Memory B cell (primary cell): Measurements from ENCODE around the gene FOLR1.
"Not testable (repeated sequence)": the region's sequence is repeated elsewhere in the genome, so short reads cannot be mapped to it uniquely, and the experiment has no call there.

ENCODE experiments used
- ATAC-seq: fragments of 150-1000 bp; cut with Tn5 transposase; 2 replicates; pipeline ENCODE4 v1.10.0; 2021; ENCODE audit warnings: low read depth, mild to moderate bottlenecking, moderate library complexity
- DNase-seq, 2 donors: peaks; one replicate each; pipeline ENCODE4 v3.0.0; 2022; ENCODE audit warnings: low spot score in 2 of 2
- H3K27ac Mint-ChIP-seq: one replicate; pipeline ENCODE4 v1.8.0; 2022; ENCODE audit warnings: mild to moderate bottlenecking, moderate library complexity, mixed read lengths
- H3K27me3 Mint-ChIP-seq: one replicate; pipeline ENCODE4 v1.8.0; 2022; ENCODE audit warnings: mixed read lengths
- H3K36me3 Mint-ChIP-seq: one replicate; pipeline ENCODE4 v1.8.0; 2022; ENCODE audit warnings: mild to moderate bottlenecking, mixed read lengths
- H3K4me1 Mint-ChIP-seq: one replicate; pipeline ENCODE4 v1.8.0; 2022; ENCODE audit warnings: mixed read lengths
- H3K4me3 Mint-ChIP-seq: one replicate; pipeline ENCODE4 v1.8.0; 2022; ENCODE audit warnings: mild to moderate bottlenecking, moderate library complexity, mixed read lengths
- H3K9me3 Mint-ChIP-seq: one replicate; pipeline ENCODE4 v1.8.0; 2022; ENCODE audit warnings: mixed read lengths

Gene FOLR1

GRCh38 chr11:72191961-72192381 lies at the start of gene FOLR1:
FOLR1 (plus strand) TSS chr11:72192140; CDS start chr11:72192174, 34 bp downstream.
- Mint-ChIP-seq H3K4me1 (peaks cover 2% of the 10 kb centered on the region), H3K27me3 (no peaks in the 10 kb centered on the region), H3K4me3 (no peak within 1 kb of the TSS), H3K27ac (no peak within 1 kb of the TSS), H3K36me3 (no peaks in the 10 kb centered on the region), H3K9me3 (no peaks in the 10 kb centered on the region)
- no peak for ATAC-seq
- DNase-seq: no peak

- not testable (repeated sequence) for H3K36me3 Mint-ChIP-seq, H3K9me3 Mint-ChIP-seq, DNase-seq, H3K4me1 Mint-ChIP-seq, ATAC-seq, H3K27ac Mint-ChIP-seq, H3K4me3 Mint-ChIP-seq
- H3K27me3 Mint-ChIP-seq: peaks cover 11% of the 10 kb centered on the region
These were observed 49.4 kb upstream of the FOLR1 start for GRCh38 chr11:72142543-72142942.

DNA sequence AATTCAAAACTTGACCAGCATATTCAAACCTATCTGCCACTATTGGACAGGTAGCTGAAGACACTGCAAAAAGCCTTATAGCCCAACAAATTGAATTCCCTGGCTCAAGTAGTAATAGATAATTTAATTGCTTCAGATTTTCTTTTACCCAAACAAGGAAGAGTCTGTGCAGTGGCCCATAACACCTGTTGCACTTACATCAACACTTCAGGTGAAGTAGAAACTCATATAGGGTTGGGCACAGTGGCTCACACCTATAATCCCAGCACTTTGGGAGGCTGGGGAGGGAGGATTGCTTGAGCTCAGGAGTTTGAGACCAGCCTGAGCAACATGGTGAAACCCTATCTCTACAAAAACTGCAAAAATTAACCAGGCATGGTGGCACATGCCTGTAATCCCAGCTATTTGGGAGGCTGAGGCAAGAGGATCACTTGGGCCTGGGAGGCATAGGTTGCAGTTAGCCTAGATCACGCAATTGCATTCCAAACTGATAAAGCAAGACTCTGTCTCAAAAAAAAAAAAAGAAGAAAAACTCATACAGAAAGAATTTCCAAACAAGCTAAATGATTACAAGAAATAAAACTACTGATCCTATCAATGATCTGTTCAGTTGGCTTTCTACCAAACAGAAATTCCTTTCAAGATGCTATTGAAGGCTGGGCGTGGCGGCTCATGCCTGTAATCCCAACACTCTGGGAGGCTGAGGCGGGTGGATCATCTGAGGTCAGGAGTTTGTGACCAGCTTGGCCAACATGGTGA lies 47.0 kb upstream of the FOLR1 start:
- Mint-ChIP-seq H3K4me1 (no peaks in the 10 kb centered on the region), H3K36me3 (no peaks in the 10 kb centered on the region), H3K27me3 (peaks cover 8% of the 10 kb centered on the region), H3K27ac (no peak overlapping the region), H3K9me3 (no peaks in the 10 kb centered on the region), H3K4me3 (no peak overlapping the region)
- ATAC-seq: no peak
- no peak for DNase-seq

GRCh38 chr11:72146625-72147024 lies 45.3 kb upstream of the FOLR1 start:
- Mint-ChIP-seq H3K36me3 (no peaks in the 10 kb centered on the region), H3K4me3 (no peak overlapping the region), H3K9me3 (no peaks in the 10 kb centered on the region), H3K27me3 (peaks cover 2% of the 10 kb centered on the region), H3K27ac (no peak overlapping the region), H3K4me1 (no peaks in the 10 kb centered on the region)
- ATAC-seq: no peak
- DNase-seq: no peak

DNA sequence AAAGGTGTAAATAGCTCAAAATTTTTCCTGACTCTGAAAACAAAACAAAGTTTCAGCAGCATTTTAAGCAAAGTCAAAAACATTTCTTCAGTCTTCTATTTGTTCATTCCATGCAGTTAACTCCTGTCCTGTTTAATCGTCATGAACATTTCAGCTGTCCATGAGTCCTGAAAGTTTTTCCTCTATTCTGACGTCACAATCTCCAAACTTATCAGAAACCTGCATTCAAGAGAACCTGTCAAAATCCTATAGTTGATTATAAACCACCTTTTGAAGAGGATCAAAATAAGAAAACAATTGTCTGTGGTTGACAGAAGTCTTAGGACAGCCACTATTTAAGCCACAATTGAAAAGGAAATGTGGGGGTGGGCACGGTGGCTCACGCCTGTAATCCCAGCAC lies 41.1 kb upstream of the FOLR1 start:
- H3K9me3 Mint-ChIP-seq: no peaks in the 10 kb centered on the region
- DNase-seq (no peak), ATAC-seq (no peak)
- no peaks in the 10 kb centered on the region for H3K36me3 Mint-ChIP-seq
- peaks cover 2% of the 10 kb centered on the region for H3K27me3 Mint-ChIP-seq
- H3K4me3 Mint-ChIP-seq: no peak overlapping the region
- no peaks in the 10 kb centered on the region for H3K4me1 Mint-ChIP-seq
- no peak overlapping the region for H3K27ac Mint-ChIP-seq

GRCh38 chr11:72153874-72154273 lies 38.1 kb upstream of the FOLR1 start:
- ATAC-seq, H3K4me3 Mint-ChIP-seq: not testable (repeated sequence)

GRCh38 chr11:72154816-72155215 lies 37.1 kb upstream of the FOLR1 start:
- no peaks in the 10 kb centered on the region for H3K36me3 Mint-ChIP-seq
- ATAC-seq (no peak), DNase-seq (no peak)
- H3K4me3 Mint-ChIP-seq: no peak overlapping the region
- no peaks in the 10 kb centered on the region for H3K4me1 Mint-ChIP-seq
- H3K9me3 Mint-ChIP-seq: no peaks in the 10 kb centered on the region
- H3K27me3 Mint-ChIP-seq: peaks cover 4% of the 10 kb centered on the region
- no peak overlapping the region for H3K27ac Mint-ChIP-seq

More at GRCh38 chr11:72153874-72154273, 38.1 kb upstream of the FOLR1 start:
- DNase-seq, H3K4me1 Mint-ChIP-seq, H3K9me3 Mint-ChIP-seq, H3K36me3 Mint-ChIP-seq, H3K27me3 Mint-ChIP-seq, H3K27ac Mint-ChIP-seq: not testable (repeated sequence)

DNA sequence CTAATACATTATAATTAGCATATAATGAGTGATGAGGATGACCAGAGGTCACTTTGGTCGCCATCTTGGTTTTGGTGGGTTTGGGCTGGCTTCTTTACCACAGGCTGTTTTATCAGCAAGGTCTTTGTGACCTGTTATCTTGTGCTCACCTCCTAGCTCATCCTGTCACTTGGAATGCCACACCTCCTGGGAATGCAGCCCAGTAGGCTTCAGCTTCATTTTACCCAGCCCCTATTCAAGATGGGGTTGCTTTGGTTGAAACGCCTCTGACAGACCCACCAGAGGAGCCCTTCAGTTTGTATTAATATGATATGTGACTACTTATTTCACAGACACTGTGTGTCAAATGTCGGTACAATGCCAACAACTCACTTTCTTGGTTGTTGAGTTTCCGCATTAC lies 36.2 kb upstream of the FOLR1 start:
- peaks cover 4% of the 10 kb centered on the region for H3K27me3 Mint-ChIP-seq
- H3K9me3 Mint-ChIP-seq: no peaks in the 10 kb centered on the region

GRCh38 chr11:72157131-72157530 lies 34.8 kb upstream of the FOLR1 start:
- Mint-ChIP-seq H3K27me3 (peaks cover 7% of the 10 kb centered on the region), H3K27ac (no peak overlapping the region), H3K9me3 (no peaks in the 10 kb centered on the region), H3K4me1 (no peaks in the 10 kb centered on the region), H3K4me3 (no peak overlapping the region), H3K36me3 (no peaks in the 10 kb centered on the region)
- no peak for ATAC-seq
- no peak for DNase-seq

More for the DNA sequence above, 36.2 kb upstream of the FOLR1 start:
- Mint-ChIP-seq H3K4me1 (no peaks in the 10 kb centered on the region), H3K27ac (no peak overlapping the region), H3K4me3 (no peak overlapping the region), H3K36me3 (no peaks in the 10 kb centered on the region)
- no peak for ATAC-seq
- no peak for DNase-seq

DNA sequence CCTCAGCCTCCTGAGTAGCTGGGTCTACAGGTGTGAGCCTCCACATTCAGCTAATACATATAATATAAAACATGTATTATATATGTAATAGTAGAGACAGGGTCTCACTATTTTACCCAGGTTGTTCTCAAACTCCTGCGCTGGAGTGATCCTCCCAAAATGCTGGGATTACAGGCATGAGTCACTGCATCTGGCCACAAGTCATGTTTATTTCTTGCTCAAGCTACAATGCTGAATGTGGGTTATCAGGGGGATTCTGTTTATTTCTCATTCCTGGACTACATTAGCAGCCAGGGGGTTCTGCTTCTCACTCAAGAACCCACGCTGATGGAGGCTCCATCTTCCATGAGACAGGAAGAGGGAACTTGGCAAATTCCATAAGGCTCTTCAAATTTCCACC lies 31.6 kb upstream of the FOLR1 start:
- DNase-seq: no peak
- no peak overlapping the region for H3K4me3 Mint-ChIP-seq
- H3K27ac Mint-ChIP-seq: no peak overlapping the region
- no peaks in the 10 kb centered on the region for H3K9me3 Mint-ChIP-seq
- H3K4me1 Mint-ChIP-seq: no peaks in the 10 kb centered on the region
- no peaks in the 10 kb centered on the region for H3K36me3 Mint-ChIP-seq
- ATAC-seq: no peak
- H3K27me3 Mint-ChIP-seq: peaks cover 7% of the 10 kb centered on the region

GRCh38 chr11:72162891-72163492 lies 28.9 kb upstream of the FOLR1 start:
- peaks cover 7% of the 10 kb centered on the region for H3K27me3 Mint-ChIP-seq
- no peak overlapping the region for H3K4me3 Mint-ChIP-seq
- no peaks in the 10 kb centered on the region for H3K9me3 Mint-ChIP-seq
- no peak for ATAC-seq
- H3K36me3 Mint-ChIP-seq: no peaks in the 10 kb centered on the region
- no peaks in the 10 kb centered on the region for H3K4me1 Mint-ChIP-seq
- DNase-seq: no peak
- no peak overlapping the region for H3K27ac Mint-ChIP-seq

- not testable (repeated sequence) for H3K4me3 Mint-ChIP-seq, ATAC-seq, H3K27ac Mint-ChIP-seq, DNase-seq, H3K4me1 Mint-ChIP-seq, H3K9me3 Mint-ChIP-seq, H3K27me3 Mint-ChIP-seq, H3K36me3 Mint-ChIP-seq
These were observed 27.8 kb upstream of the FOLR1 start for GRCh38 chr11:72164187-72164586.

DNA sequence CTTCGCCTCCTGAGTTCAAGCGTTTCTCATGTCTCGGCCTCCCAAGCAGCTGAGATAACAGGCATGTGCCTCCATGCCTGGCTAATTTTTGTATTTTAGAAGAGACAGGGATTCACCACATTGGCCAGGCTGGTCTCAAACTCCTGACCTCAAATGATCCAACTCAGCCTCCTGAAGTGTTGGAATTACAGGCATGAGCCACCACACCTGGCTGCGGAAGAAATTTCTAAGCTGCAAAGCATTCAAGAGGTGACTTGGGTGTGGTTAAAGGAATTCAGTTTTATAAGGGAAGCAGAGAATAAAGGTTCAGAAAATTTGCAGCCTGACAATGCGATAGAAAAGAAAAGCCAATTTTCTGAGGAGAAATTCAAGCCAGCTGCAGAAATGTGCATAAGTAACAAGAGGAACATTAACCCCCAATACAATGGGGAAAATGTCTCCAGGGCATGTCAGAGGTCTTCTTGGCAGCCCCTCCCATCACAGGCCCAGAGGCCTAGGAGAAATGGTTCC lies 22.8 kb upstream of the FOLR1 start:
- not testable (repeated sequence) for H3K36me3 Mint-ChIP-seq, H3K27ac Mint-ChIP-seq, H3K9me3 Mint-ChIP-seq, ATAC-seq, H3K4me3 Mint-ChIP-seq, DNase-seq, H3K4me1 Mint-ChIP-seq, H3K27me3 Mint-ChIP-seq

- not testable (repeated sequence) for DNase-seq, H3K27me3 Mint-ChIP-seq, ATAC-seq, H3K27ac Mint-ChIP-seq, H3K36me3 Mint-ChIP-seq, H3K4me3 Mint-ChIP-seq, H3K9me3 Mint-ChIP-seq, H3K4me1 Mint-ChIP-seq
These were observed 22.2 kb upstream of the FOLR1 start for GRCh38 chr11:72169754-72170153.

- DNase-seq, H3K36me3 Mint-ChIP-seq, H3K4me3 Mint-ChIP-seq, H3K27ac Mint-ChIP-seq, H3K27me3 Mint-ChIP-seq, H3K9me3 Mint-ChIP-seq, H3K4me1 Mint-ChIP-seq, ATAC-seq: not testable (repeated sequence)
These were observed 19.9 kb upstream of the FOLR1 start for GRCh38 chr11:72172043-72172442.
